GM18868 (cell line): ENCODE measurements around the gene DNHD1.

Experiments used
- ATAC-seq: cut with Tn5 transposase; IDR thresholded peaks from one replicate; pipeline ENCODE4 v1.9.1; 2021; ENCODE audit warnings: mild to moderate bottlenecking, moderate library complexity; ENCODE audit not compliant: unreplicated experiment

The DNHD1 gene, protein sequence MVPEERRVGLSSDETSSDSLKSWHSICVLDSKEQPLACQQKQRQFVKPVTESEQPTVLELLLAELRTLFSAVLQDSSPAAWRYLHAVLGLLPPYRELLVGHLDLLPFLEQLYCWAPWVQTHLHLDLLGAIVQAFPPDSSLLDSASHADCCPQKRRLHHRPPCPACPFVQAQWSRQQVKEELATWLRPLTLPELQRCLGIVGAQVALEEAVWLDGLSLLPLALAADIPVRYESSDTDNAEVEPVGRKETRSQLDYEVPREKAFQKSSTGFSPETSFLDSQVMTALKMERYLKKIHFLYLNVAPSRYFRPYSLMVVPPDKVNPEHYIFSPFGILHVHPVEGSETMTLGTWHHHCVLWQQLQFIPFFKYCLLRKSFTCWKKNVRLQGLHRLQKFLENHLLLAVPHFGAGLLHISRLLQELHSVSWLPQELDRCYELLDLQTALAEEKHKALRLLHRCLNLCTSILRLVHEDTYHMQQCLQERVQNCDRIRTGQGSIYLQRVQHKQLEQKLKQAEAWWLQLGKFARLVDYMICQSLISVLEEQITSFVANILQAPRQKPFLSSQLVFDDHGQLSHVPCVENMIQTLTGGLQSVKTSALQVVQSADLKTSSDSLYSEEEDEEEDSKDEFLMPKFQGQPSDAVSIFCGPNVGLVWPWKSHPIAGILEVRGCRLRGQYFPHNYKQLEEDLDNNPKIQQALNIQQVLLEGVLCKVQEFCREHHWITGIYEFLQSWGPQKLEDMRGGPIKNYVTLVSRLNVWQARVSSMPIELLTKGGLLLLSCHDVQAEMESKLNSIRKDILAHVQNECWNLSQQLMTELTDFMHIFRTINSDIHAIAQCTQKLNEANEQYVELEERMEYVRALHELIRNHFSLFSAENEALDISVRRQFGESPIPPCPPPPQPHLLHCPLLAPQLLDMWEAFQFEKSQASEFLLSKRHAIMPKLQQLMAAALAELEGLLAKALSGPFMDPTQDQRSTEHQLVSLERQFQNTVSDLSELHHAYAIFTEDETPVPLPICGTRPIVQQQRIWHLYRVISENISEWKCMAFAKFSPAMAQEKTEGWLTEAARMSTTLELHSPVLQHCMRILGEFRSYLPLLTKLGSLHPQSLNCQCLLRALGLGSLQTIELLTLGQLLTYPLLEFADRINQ (N-terminal part only)

DNA sequence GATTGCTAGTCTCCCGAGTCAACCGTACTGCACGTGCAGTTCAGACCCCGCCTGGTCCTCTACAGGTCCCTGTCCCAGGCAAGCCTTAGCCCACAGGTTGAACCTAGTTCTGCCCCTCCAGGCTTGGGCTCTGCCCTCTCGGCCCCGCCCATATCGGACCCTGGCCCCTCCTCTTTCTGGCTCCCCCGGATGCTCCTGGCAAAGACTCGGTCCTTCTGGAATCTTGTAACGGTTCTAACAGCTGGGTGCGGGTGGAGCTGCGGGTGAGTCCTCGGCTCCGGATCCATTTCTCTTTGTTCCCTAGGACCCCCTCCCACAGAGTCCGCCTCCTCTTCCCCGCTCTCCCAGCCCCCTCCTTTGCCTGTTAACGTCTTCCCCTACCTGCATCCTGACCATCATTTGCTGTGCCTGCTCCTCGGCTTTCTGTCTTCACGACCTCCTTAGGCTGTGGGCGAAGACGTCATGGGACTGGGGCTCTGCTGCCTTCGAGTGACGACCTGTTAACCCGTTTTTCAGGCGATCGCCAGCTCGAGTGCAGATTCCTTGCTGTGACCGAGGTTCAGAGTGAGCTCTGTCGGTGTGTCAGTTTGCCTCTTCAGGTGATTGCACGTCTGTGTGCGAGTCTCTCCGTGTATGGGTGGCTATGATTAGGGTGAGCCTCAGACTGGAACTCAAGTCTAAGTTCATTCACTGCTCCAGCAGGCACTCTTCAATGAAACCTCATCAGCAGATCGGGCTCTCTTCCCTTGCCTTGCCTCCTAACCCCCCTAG is at the start of gene DNHD1:
Gene DNHD1, plus strand, starts transcription at position 212 of the 771 bp plus-strand sequence. CDS start 936 bp downstream, outside the sequence.
- no peak for ATAC-seq

- ATAC-seq, result no peak
These were observed 48.5 kb upstream of the DNHD1 start for GRCh38 chr11:6448574-6448973.

DNA sequence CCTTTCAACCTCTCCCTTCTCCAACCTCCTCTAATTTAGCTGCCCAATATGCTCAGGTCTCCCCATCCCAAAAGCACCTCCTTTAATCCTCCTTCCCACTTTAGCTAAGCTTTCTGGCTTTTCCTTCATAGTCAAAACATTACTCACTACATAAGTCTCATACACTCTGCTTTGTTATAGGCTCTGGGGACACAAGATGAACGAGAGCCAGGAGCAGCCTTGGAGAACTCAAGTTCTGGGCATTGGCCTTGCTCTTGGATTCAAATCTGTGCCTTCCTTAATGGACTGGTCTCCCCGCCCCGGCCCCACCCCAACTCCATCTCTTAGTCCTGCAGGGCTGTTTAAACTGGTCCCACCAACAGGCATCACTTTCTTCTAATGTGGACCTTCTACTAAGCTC is 44.9 kb upstream of the DNHD1 start:
- ATAC-seq, result no peak

DNA sequence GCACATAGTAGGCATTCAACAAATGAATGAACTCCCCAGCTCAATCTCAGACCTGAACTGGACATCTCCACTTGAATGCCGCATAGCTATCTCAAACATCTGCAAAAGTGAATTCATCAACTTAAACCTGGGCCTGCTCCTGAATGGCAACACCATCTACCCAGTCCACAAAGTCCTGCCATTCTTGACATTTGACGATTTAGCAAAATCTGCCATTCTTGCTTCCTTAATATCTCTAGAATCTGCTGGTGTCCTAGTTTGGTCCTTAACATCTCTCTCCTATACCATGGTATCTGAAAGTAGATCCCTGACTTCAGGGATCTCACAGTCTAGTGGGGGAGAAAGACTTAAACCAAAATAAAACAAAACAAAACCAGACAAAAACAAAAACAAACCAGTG is 43.9 kb upstream of the DNHD1 start:
- ATAC-seq, result no peak

GRCh38 chr11:6455070-6455469 is 42.0 kb upstream of the DNHD1 start:
- ATAC-seq, result no peak

GRCh38 chr11:6456361-6457073 is 40.6 kb upstream of the DNHD1 start:
- ATAC-seq, result no peak

DNA sequence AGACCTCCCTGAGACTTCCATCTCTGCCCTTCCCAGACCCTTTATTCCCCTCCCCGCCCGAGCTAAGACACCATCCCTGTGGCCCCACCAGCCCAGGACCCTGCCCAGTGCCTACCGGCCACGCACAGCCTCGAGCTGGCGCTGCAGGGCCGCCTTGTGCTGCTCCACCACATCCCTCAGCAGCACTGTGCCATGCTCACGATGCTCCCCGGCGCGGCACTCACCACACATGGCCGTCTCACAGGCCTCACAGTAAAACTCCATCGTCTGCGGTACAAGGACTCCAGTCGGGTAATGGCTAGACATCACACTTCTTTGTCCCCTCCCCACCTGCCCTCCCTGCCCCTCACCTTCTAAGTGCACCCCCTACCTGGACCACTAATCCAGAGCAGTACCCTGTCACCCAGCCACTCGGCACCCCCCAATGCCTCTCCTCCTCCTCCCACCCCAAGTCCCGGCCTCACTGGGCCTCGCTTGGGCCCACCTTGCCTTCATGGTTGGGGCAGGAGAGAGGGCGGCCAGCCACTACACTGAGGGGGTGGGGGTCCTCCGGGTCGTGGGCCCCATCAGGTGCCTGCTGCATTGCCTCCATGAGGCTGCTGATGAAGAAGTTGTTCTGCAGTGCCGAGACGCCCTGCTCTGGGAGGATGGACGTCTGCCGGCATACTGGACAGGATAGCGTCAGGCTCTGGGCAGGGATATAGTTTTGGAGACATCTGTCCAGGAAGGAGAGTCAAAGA is 39.3 kb upstream of the DNHD1 start:
- no peak for ATAC-seq

DNA sequence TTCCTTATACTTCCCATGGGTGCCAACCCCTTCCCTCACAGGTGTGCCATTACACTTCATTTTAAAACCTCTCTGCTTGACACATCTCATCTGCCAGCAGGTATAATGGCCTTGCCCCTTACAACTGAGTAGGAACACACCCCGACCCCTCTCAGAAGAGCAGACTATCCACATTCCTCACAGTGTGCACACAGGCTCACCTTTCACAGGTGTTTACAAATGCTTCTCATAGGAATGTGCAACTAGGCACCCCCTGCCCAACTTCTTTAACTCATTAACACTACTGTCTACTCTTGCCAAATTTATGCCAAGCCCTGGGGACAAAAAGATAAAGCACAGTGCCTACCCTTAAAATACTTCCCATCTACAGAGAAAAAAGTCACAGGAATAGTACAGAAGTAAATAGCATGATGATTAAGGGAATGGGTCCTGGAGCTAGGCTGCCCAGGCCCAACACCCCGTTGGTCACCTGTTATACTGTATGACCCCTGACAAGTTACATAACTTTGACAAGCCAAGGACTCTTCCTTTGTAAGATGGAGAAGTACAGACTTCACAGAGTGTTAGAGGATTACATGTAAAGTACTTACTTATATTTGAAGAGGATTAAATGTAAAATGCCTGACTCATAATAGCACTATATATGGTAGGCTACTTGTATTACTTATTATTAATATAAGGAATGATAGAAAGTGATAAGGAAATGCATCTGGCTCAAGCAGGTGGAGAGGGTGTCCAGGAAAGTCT is 38.6 kb upstream of the DNHD1 start:
- no peak for ATAC-seq

DNA sequence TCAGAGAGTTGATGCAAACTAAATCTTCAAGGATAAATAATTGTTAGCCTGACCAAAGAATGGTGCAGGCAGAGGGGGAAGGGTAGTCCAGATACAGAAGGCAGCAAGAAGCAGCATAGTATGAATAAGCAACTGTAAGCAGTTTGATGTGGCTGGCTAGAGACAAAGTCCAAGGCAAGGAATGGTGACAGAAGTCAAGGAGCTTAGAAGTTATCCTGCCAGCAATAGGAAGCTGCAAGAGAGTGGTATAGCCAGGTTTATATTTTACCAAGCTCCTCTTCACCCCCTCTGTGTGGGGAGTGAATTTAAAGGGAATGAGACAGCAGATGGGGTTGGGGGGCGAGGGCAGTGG is 38.0 kb upstream of the DNHD1 start:
- no peak for ATAC-seq

DNA sequence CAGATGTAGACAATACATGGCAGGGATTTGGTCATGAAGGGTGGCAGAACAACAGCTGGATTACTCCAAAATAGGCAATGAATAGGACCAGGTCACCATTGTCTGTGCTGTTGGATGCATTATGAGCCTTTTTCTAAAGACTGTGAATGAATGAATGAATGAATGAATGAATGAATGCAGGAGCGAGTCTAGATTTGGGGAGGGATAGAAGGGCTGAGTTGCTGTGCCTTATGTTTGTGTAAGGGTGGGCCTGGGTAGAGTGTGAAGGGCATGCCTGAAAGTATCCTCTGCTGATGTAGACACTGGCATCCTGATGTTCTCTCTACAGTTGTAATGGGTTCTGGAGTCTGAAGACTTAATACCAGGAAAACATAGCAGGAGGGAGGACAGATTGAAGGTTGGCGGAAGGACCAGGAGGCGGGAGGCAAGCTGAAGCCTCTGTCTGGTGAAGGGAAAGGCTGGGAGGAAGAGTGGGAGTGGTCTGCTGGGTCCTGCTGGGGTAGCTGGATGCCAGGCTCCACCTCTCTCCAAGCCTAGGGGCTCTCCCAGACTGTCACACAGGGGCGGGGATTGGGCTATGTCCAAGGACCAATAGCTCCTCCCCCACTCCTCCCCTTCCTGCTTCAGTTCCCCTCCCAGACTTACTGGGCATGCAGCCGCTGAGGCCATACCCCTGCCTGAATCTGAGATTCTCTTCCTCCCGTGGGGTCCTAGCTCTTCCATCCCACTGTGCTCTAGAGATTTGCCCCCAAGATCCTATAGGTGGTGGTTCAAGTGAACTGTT is 28.2 kb upstream of the DNHD1 start:
- ATAC-seq, result peak; percentile 84

- ATAC-seq, result no peak
These were observed 27.5 kb upstream of the DNHD1 start for GRCh38 chr11:6469599-6469998.

DNA sequence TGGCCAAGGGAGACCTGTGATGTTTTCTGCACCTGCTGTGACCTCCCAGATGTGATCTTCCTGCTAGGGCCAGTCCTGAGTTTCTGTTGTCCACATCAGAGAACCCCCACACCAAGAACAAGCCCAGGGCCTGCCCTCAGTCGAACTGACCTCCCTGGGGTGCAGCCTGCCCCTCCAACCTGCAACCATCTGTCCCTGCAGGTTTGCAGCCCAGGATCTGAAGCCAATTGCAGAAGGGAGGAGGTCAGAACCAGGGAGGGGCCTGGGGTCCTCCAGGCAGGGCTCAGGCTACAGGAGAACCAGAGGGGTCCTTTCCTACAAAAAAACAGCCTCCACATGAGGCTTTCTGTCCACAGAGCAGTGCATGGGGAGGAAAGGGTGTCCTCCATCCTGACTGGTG is 24.1 kb upstream of the DNHD1 start:
- no peak for ATAC-seq

DNA sequence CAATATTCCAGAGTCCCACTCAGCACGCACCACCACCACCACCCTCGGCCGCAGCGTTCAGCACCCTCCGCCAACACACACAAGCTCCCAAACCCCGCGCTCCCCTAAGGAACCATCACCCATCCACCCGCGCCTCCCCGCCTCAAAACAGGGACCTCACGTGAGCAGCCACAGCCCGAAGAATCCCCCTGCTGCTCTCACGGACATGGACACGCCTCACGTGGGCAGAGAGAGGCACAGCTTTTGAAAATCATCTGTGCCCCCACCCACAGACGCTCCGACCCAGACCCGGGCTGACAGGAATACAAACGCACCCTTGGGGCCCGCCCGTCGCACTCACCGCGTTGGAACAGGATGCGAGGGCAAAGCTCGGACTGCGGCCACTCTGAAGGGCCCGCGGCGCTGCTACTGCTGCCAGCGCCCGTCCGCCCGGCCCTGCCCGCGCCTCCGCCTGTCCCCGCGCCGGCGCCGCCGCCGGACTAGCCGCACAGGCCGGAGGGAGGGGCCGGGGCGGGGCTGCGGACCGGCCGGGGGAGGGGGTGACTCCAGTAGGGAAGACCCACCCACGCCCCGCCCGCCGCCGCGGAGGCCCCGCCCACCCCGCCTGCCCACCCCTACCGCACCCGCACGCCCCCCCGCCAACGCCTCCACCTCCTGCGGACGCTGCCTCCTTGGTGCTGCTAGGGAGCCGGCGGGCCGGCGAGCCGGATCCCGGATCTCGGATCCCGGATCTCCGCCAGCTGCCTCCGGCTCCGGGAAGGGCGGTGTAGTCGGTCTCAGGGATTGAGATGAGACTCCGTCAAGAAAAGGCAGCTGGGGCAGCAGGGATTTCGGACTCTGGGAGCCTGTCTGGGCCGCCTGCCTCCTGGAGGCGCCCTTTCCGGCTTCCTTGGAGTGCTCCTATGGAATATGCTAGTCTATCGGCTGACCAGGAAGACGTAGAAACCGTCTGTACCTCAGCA is 23.3 kb upstream of the DNHD1 start, which contains the start of gene TRIM3:
Gene TRIM3, minus strand, starts transcription at position 491 of the 962 bp plus-strand sequence. CDS start 8,246 bp downstream, outside the sequence.
- peak; percentile 58 for ATAC-seq

- peak; percentile 6 for ATAC-seq
These were observed 22.7 kb upstream of the DNHD1 start for GRCh38 chr11:6474413-6474792.

DNA sequence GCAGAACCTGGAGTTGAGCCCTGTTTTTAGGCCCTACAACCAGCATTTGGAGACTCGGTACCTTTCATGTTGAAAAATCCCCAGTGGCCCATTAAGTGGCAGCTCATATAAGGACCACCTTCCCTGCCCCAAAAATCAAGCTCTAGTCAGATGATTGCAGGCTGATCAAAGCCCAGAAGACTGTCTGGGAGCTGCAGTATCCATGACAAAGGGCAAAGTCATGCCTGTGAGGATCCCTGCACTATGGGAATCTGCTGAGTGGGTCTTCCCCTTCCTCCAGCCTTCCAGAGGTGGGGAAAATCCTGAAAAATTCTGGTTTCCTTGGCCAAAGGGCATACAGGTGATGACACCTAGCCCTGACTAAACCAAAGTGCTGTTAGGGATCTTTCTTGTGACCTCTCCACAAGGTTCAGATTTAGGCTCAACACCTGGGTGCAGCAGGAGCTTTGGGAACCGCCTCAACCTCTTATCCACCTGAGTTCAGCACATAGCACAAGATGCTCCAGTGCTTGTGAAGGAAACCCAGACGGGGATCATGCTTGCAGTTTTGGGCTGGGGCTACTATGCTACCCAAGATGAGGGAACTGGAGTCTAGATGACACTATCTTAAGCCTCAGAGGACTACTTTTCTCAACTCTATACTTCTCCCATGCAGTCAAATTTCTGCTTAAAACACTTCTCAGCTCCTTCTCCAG is 22.1 kb upstream of the DNHD1 start:
- no peak for ATAC-seq

DNA sequence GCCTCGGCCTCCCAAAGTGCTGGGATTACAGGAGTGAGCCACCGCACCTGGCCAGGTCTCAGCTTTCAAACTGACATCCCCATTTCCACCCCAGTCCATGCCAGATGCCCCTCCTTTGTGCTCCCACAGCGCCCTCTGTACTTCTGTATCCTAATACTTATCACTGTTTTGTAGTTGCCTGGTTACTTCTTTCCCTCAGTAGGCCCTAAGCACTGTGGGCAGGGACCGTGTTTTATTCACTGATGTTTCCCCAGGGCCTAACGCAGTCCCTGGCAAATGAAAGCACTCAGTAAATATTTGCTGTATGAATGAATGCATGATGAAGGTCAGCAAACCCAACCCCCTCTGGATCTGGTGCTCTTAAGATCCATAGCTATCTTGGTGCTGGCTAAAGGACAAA is 21.1 kb upstream of the DNHD1 start:
- no peak for ATAC-seq
